ENCODE data around the gene NCK1. TPM values are rescaled to one million over a fixed set of nuclear protein-coding genes. Genes with fewer than 3 reads are reported as not detected.
"Not testable (repeated sequence)": the region's sequence is repeated elsewhere in the genome, so short reads cannot be mapped to it uniquely, and the experiment has no call there.

The NCK1 gene
- polyA plus RNA-seq, 1 experiment = 11.7 TPM

GRCh38 chr3:136960838-136961836 is 99.1 kb downstream of the NCK1 start:
- H3K4me3 ChIP-seq (ENCODE audit: low read depth, low read length) = no peak overlapping the region
- ChIA-PET CTCF (interaction anchor here (0.6 to 0.7 kb wide), 2 partner anchors 50 to 159 kb away, joined by 3 to 4 read pairs; no protein-coding TSS in a partner anchor), POLR2A (interaction anchor here (0.9 kb wide), 1 partner anchor 209 kb away, joined by 3 read pairs; the partner anchor contains the start of gene STAG1)
- no peaks in the 10 kb centered on the region for H3K36me3 ChIP-seq (ENCODE audit: control insufficient read depth, insufficient read depth, low read length)
- H3K27me3 ChIP-seq (ENCODE audit: control insufficient read depth, insufficient read depth, low read length) = no peaks in the 10 kb centered on the region
- TF ChIP-seq CTCF (IDR thresholded peaks at IDR 0.05; ENCODE audit: insufficient read depth, low read depth, low read length) = no peak
- DNase-seq (ENCODE audit: low read depth) = no peak

GRCh38 chr3:136962927-136963326 is 100.9 kb downstream of the NCK1 start:
- Histone ChIP-seq H3K27me3 (ENCODE audit: control insufficient read depth, insufficient read depth, low read length) (no peaks in the 10 kb centered on the region), H3K36me3 (ENCODE audit: control insufficient read depth, insufficient read depth, low read length) (no peaks in the 10 kb centered on the region), H3K4me3 (ENCODE audit: low read depth, low read length) (no peak overlapping the region)
- POLR2A ChIA-PET = no interaction called here
- TF ChIP-seq CTCF (IDR thresholded peaks at IDR 0.05; ENCODE audit: insufficient read depth, low read depth, low read length) = no peak
- DNase-seq (ENCODE audit: low read depth) = no peak
- CTCF ChIA-PET = interaction anchor here (0.6 to 1.5 kb wide), 2 partner anchors 22 to 100 kb away, joined by 3 to 4 read pairs; no protein-coding TSS in a partner anchor

- H3K27me3 ChIP-seq (ENCODE audit: control insufficient read depth, insufficient read depth, low read length); CTCF ChIA-PET; H3K36me3 ChIP-seq (ENCODE audit: control insufficient read depth, insufficient read depth, low read length); H3K4me3 ChIP-seq (ENCODE audit: low read depth, low read length); POLR2A ChIA-PET; DNase-seq (ENCODE audit: low read depth): not testable (repeated sequence)
Measured at GRCh38 chr3:136969539-136969938, 107.5 kb downstream of the NCK1 start.

GRCh38 chr3:136973352-136973751 is 111.3 kb downstream of the NCK1 start:
- no peak for DNase-seq (ENCODE audit: low read depth)
- Histone ChIP-seq H3K36me3 (ENCODE audit: control insufficient read depth, insufficient read depth, low read length) (no peaks in the 10 kb centered on the region), H3K27me3 (ENCODE audit: control insufficient read depth, insufficient read depth, low read length) (no peaks in the 10 kb centered on the region), H3K4me3 (ENCODE audit: low read depth, low read length) (no peak overlapping the region)
- POLR2A ChIA-PET = no interaction called here
- CTCF ChIA-PET = no interaction called here
- TF ChIP-seq CTCF (IDR thresholded peaks at IDR 0.05; ENCODE audit: insufficient read depth, low read depth, low read length) = no peak

- H3K36me3 ChIP-seq (ENCODE audit: control insufficient read depth, insufficient read depth, low read length) = no peaks in the 10 kb centered on the region
- ChIA-PET POLR2A (no interaction called here), CTCF (interaction anchor here (0.6 kb wide), 1 partner anchor 895 kb away, joined by 3 read pairs; no protein-coding TSS in a partner anchor)
- H3K4me3 ChIP-seq (ENCODE audit: low read depth, low read length) = no peak overlapping the region
- TF ChIP-seq CTCF (IDR thresholded peaks at IDR 0.05; ENCODE audit: insufficient read depth, low read depth, low read length) = no peak
- H3K27me3 ChIP-seq (ENCODE audit: control insufficient read depth, insufficient read depth, low read length) = no peaks in the 10 kb centered on the region
- DNase-seq (ENCODE audit: low read depth) = no peak
Measured at GRCh38 chr3:136974670-136975069, 112.7 kb downstream of the NCK1 start.

Data from BJ (cell line).